Stimulated activated CD8-positive, alpha-beta memory T cell treated with anti-CD3 and anti-CD28 coated beads, Interleukin-7, amount 100 ng/mL, for 1 hour (primary cell): Measurements from ENCODE around the gene RELN.
"Not testable (repeated sequence)": the region's sequence is repeated elsewhere in the genome, so short reads cannot be mapped to it uniquely, and the experiment has no call there.

Experiments
- DNase-seq, 2 donors: peaks; one replicate each; pipeline ENCODE4 v3.0.0-alpha.2; 2020; ENCODE audit warnings: low read depth in 2 of 2

RELN gene

DNA sequence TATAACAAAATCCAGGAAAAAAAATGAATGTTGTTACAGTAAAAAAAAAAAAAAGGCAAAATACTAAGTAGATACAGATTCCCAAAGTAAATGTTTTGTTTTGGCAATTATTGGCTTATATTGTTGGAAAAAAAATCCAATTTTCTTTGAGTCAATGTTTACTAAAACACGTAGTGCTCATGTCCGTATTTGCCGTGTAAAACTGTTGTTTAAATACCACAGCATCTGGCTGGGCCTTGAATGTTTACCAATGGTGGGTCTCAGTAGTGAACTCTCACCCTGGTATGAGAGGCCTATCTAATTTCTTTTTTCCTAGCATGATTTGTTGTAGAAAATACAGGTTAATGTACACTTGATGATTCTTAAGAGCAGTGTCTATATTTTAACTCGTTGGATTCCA, 502.0 kb downstream of the RELN start:
- no peak for DNase-seq

- DNase-seq: not testable (repeated sequence)
These were observed 502.6 kb downstream of the RELN start for GRCh38 chr7:103486873-103487272.

GRCh38 chr7:103480771-103481170, 508.7 kb downstream of the RELN start:
- DNase-seq: no peak

DNA sequence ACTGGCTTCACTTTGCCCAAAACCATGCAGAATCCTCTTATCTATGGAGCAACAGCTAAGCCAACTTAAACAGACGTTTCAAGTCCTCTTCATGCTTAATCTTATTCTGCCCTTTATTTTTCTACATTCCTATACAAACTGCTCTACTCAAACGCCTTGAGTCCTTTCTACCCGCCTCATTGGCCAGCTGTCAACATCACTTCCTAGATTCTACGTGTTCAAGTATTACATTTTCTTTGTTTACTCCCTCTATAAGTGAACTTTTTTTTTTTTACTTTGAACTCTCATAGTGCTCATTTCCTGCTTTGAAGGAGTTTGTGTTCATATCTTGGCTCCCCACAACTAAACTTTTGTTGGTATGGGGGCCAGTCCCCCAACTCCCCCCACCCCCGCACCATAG, 514.5 kb downstream of the RELN start:
- DNase-seq: no peak

DNA sequence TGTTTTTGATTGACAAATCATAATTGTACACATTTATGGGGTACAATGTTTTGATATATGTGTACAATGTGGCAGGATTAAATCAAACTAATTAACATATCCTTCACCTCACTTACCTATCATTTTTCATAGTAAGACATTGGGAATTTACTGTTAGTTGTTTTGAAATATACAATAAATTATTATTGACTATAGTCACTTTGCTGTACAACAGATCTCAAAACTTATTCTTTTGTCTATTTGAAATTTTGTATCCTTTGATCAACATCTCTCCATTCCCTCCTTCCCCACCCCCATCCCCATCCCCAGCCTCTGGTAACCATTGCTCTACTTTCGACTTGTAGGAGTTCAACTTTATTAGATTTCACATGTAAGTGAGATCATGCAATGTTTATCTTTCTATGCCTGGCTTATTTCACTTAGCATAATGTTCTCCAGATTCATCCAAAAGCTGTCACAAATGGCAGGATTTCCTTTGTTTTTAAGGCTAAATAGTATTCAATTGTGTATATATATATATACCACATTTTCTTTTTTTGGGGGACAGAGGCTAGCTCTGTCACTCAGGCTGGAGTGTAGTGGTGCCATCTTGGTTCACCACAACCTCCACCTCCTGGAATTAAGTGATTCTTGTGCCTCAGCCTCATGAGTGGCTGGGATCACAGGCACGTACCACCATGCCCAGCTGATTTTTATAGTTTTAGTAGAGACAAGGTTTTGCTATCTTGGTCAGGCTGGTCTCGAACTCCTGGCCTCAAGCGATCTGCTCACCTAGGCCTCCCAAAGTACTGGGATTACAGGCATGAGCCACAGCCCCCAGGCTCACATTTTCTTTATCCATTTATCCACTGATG, 520.1 kb downstream of the RELN start:
- no peak for DNase-seq

- DNase-seq: no peak
These were observed 522.6 kb downstream of the RELN start for GRCh38 chr7:103466814-103467213.

DNA sequence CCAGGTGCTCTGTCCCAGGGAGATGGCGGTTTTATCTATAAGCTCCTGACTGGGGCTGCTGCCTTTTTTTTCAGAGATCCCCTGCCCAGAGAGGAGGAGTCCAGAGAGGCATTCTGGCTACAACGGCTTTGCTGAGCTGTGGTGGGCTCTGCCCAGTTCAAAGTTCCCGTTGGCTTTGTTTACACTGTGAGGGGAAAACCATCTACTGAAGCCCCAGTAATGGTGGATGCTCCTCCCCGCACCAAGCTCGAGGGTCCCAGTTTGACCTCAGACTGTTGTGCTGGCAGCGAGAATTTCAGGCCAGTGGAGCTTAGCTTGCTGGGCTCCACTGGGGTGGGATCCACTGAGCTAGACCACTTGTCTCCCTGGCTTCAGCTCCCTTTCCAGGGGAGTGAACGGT, 527.1 kb downstream of the RELN start:
- no peak for DNase-seq

- no peak for DNase-seq
These were observed 542.1 kb downstream of the RELN start for GRCh38 chr7:103447073-103447960.

- no peak for DNase-seq
These were observed 543.4 kb downstream of the RELN start, which contains the start of gene SLC26A5 for GRCh38 chr7:103446049-103446520. SLC26A5 (minus strand) TSS chr7:103446207; CDS start chr7:103421514, 24,693 bp downstream.

DNA sequence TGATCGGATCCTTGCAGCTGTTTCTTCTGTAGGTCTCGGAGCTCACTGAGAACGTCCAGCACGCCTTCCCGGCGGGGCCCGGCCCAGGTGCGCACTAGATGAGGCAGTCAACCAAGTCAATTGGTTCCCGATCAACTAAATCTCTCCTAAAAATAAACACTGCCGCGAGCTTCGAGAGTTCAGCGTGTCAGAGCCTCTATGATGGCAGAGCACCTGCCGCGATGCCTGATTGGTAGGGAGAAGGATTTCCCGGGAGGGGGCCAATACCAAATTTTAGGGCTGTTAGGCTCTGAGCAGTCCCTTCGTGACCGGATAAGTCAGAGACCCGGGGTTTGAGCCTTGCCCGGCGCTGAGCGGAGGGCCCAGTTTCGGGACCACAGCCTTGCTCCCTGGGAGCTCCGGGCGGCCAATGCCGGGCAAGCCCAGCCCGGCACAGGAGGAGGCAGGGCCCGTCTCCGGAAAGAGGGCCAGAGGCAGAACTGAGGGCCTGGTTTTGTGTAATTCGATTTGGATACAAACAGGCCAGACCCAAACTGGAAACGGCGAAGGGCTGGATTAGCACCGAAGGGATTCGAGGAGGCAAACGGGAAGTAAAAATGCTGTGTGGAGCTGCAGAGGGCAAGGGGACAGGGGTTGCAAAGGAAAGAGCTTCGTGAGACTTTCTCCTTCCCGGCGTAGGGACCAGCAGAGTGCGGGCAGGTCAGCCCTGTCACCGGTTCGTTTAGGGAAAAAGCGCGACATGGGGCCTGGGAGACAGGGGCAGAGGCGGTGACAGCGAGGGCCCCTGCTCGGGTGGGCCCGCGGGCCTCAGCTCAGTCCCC, 544.0 kb downstream of the RELN start:
- DNase-seq: no peak

- no peak for DNase-seq
These were observed 549.8 kb downstream of the RELN start for GRCh38 chr7:103439661-103440060.

GRCh38 chr7:103437623-103438022, 551.8 kb downstream of the RELN start:
- DNase-seq: no peak

GRCh38 chr7:103432712-103433111, 556.7 kb downstream of the RELN start:
- DNase-seq: no peak

- no peak for DNase-seq
These were observed 564.3 kb downstream of the RELN start for GRCh38 chr7:103425177-103425576.

DNA sequence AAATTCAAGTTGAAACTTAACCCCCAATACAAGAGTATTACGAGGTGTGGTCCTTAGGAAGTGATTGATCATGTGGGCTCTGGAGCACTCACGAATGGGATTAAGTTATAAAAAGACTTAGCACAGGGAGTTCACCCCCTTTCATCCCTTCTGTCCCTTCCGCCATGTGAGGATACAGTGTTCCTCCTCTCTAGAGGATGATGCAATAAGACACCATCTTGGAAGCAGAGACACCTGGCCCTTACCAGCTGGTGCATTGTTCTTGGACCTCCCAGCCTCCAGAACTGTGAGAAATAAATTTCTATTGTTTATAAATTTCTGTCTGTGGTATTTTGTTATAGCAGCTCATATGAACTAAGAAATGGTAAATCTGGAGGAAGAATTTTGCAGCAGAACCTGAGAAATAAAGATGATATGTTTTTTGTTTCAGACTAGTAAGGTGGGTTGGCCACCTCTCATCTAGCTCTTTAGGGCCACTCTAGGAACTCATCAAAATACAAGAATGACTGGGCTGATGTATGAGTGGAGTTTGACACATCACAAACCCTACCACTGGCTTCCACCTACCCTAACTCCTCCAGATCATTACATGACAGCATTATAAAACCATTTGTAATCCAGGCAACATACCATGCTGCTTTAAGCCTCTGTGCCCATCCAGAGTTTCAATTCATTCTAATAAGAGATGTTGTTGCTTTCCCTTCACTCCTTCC, 565.8 kb downstream of the RELN start:
- no peak for DNase-seq
